COR-L47 (cell line): ENCODE measurements around the gene USH2A.
A peak's percentile ranks its signal among the peaks of the same experiment; 100 is the strongest.
"Not testable (repeated sequence)": the region's sequence is repeated elsewhere in the genome, so short reads cannot be mapped to it uniquely, and the experiment has no call there.

Experiments used
- DNase-seq: peaks from one replicate; lab custom pipeline; 2025; lab: John Stamatoyannopoulos, UW

The USH2A gene

DNA sequence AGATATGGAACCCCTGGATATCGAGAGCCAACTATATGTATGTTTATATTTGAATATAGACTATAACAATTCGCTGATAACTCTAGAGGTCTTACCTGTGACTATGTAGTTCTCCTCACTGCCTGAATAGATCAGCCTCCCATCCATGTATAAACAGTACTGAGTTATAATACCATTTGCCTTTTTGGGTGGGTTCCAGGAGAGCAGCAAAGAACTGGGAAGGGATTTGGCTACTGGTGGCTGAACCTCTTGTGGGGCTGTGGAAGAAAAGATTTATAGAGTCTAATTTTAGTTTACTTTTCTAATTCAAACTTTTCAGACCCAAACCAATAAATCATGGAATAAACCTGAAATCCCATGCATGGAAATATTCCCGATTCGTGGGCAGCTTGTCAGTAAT lies 376.9 kb downstream of the USH2A start:
- DNase-seq: no peak

GRCh38 chr1:216045400-216045799 lies 377.8 kb downstream of the USH2A start:
- DNase-seq: no peak

GRCh38 chr1:216044538-216044937 lies 378.7 kb downstream of the USH2A start:
- DNase-seq: no peak

- DNase-seq: no peak
These were observed 388.7 kb downstream of the USH2A start for GRCh38 chr1:216034506-216034905.

GRCh38 chr1:216032961-216033614 lies 390.2 kb downstream of the USH2A start:
- no peak for DNase-seq

GRCh38 chr1:216032284-216032683 lies 391.0 kb downstream of the USH2A start:
- no peak for DNase-seq

- no peak for DNase-seq
These were observed 394.6 kb downstream of the USH2A start for GRCh38 chr1:216028631-216029030.

DNA sequence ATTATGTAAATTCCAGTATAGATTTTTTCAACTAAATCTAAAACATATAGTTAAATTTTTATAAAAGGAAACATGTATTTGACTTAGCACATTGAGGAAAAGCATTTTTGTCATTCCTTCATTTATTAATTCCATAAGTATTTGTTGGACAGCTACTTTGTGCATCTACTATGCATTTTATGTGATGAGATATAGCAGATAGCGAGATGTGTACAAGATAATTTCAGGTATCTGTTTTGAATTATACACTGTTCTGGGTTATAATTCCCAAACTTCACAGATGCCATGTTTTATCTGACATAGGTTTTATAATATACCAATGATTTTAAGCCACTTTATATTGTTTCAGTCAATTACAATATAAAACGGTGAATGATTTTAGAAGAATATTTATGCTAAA lies 398.7 kb downstream of the USH2A start:
- DNase-seq: no peak

GRCh38 chr1:216020743-216021345 lies 402.4 kb downstream of the USH2A start:
- no peak for DNase-seq

DNA sequence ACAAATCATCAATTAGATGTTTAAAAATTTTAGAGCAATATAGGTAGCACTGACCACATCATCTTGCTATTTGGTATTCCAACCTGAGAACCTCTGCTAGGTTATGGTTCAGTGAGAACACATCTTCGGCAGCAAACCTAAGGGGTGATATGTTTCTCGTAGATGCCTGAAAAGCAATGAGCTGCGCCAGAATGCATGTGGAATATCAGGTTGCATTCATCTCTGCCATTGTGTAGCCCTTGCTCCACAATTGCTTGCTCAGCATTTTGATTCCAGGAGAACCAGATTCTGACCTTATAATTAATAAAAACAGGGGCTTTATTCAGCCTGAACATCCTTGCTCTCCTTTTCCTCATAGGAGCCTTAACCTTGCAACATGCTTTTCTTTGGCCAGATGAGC lies 408.1 kb downstream of the USH2A start:
- no peak for DNase-seq

DNA sequence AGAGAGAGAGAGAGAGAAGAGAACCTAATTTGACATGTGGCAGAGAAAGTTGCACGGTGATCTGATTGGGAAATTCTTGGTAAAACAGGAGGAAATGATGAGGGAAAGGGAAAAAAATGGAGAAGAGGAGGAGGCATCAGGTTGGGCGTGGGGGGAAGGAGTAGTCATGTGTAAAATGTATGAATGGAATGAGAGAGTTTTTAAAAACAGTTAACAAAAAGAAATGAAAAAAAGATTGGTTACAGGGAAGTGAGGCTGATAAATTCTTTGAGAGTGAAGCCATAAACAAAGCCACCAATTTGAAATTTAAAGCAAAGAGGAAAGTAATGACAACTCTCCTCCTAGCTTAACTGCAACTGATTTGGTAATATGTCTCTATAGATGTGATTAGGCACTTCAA lies 409.2 kb downstream of the USH2A start:
- DNase-seq: no peak

DNA sequence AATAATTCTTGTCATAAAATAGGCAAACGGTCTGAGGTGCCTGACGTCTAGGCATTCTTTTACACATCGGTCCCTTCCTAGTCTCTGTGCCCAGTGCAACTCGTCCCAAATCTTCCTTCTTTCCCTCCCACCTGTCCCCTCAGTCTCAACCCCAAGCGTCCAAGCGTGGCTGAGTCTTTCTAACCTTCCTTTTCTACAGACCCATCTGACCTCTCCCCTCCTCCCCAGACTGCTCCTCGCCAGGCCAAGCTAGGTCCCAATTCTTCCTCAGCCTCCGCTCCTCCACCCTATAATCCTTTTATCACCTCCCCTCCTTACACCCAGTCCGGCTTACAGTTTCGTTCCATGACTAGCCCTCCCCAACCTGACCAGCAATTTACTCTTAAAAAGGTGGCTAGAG lies 413.8 kb downstream of the USH2A start:
- DNase-seq: not testable (repeated sequence)

DNA sequence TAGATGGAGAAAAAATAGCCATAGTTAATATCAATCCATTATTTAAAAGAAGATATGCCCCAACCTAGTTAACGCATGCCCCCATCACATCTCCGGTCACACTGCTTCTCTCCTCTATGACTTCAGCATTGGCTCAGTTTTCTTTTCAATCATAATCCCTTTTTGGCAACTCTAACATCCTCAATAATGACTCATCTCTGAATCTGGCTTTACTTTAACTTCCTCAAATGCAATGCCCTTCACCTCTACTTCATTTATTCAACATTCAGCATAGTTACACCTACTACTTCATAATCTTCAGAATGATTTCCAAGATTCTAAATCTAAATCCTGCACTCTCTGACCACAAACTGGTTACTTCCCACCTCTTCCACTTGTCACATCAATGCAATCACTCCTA lies 417.3 kb downstream of the USH2A start:
- DNase-seq: no peak

DNA sequence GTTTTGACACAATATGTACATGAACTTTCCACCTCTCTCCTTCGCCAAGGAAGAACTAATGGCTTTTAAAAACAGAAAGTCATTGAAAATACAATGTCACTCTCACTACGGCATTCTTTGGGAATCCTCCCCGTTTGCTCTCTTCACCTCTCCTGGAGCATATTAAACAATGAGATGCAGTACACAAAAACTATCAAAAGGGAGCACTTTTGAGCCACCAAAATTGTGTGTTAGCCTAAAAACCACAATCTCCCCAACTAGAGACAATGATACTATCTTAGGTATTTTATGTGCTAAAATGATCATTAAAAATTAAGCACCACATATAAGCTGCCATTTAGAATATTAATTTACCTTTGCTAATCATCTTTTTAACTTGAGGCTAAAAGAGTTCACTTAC lies 430.6 kb downstream of the USH2A start:
- peak; percentile 8 for DNase-seq

DNA sequence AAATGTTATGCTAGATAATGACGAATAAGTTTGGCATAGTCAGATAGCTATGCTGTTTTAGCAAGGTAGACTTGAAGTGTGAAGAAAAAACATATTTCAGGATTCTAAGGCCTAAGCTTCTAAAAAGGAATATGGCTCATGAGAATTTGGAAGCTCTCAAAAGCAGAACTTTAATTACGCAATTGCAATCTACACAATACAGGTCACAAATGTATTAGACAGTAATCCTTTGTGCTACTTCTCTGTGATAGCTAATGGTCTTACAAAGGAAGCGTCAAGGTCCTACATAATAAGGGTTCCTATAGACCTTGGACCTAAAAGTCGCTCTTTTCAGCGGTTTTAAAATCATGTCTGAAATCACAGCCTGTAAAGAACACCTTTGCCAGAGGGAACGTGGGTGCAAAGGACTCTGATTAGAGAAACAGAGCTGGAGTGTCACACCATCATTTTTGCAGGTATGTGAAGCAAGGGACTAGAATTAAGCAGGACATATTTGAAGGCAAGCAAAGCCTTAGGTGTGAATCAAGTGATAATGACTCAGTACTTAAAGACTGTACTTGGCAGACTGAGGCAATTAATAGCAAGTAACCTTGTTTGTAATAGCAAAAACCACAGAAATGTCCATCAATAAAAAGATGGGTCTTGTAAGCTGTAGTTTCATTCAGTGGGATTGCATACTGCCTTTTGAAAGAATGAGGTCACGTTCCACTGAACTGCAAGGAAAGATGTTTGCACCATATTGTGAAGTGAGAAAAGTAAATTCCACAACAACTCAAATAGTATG lies 436.0 kb downstream of the USH2A start:
- no peak for DNase-seq

GRCh38 chr1:215986401-215986800 lies 436.8 kb downstream of the USH2A start:
- no peak for DNase-seq

GRCh38 chr1:215983680-215984079 lies 439.6 kb downstream of the USH2A start:
- no peak for DNase-seq

DNA sequence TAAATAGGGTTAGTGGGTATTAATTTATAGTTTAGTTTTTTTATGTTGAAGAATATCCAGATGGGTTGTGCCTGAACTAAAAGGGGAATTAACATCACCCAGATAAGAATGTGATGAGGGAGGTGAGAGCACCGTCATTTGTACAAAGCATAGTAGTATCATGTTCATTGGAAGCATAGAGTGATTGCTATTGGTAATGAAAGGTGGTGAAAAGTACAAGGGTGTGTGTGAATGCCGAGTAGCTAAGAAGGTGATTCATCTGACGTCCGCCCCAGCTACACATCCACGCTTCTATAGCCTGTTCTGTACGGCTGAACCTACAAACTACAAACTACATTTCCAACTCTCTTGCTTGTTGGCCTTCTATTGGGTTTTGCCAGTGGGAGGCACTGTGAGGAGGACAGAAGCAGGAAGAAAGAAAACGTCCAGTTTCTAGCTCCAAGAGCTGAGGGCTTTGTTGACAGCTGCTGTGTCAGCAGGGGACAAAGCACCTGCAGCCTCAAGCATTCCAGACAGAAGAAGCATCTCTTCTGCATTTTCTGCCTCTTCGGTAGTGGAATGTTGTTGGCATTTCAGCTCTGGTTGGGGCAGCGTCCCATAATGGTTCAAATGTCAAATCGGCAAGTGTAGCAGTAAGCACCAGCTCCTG lies 451.3 kb downstream of the USH2A start:
- DNase-seq: no peak

GRCh38 chr1:215970406-215970805 lies 452.8 kb downstream of the USH2A start:
- no peak for DNase-seq

DNA sequence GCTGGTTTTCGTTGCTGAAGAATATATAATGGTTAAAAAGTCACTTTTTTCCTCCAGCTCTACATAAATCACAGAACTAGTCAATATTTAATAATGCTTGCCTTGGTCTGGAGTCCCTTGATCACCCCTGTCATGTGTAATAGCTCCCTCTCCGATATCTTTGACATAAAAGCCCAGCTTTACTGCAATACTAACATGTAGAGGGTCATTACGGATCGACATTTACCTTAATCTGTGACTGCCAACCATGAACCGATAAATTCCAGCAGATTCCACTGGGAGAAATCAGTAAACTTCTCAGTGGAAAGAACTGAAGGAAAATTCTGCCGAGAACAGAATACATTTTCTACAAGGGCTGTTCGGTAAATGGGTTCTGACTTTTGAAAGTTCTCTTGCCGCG lies 459.6 kb downstream of the USH2A start:
- no peak for DNase-seq

DNA sequence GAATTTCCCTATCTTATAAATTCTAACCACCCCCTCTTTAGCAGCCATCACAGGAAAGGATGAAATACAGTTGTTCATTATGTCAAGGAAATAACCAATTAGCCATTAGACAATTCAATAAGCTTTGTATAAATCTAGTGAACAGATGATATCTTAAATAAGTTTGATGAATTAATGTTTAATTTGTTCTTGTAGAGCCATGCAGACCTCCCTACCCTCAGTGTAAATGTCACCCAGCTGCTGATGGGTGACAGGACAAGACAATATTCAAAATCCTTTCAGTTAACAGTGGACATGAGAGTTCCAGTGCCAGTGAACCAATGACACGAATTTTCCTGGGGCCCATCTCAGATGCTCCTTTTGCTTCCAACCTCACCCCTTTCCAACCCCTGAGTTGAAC lies 460.2 kb downstream of the USH2A start:
- DNase-seq: no peak

GRCh38 chr1:215958841-215959240 lies 464.4 kb downstream of the USH2A start:
- no peak for DNase-seq

DNA sequence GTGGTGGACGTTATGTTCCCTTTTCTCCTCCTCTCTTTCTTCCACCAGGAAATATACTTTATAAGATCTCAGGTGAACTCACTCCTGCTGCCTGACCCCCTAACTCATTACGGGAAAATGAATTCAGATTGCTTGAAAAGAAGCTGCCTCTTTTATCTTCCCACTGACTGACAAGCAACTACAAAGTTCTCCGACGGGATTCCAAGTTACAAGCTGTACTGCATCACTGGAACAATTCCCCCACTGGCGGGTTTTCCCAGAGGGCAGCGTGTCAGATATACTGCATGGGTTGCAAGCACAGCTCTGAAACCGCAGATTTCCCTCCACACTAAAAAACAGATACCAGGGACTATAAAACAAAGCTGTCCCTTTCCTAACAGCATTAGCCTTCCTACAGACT lies 465.6 kb downstream of the USH2A start:
- DNase-seq: no peak
